HepG2 (cell line): ENCODE results near the gene HAND1. TPM values are rescaled to one million over a fixed set of nuclear protein-coding genes. Genes with fewer than 3 reads are reported as not detected.

Source experiments
- ATAC-seq: fragments of 200-7000 bp; cut with Tn5 transposase; 3 replicates; pipeline ENCODE4 v1.9.1; 2020; ENCODE audit warnings: mild to moderate bottlenecking, moderate library complexity
- BruUV-seq: library from RNA; stranded (reverse); fragments of 400-500 nt; replicated peaks from 2 replicates; lab custom pipeline; 2021; lab: Mats Ljungman, UMichigan
- CTCF ChIA-PET: fragments of 300-600 bp; formaldehyde crosslinking; extraction: SDS; loops from one replicate; lab custom pipeline; 2021; ENCODE audit warnings: low total read pairs, inconsistent platforms, low intra/inter-chr PET ratio; lab: Yijun Ruan, JAX
- POLR2A ChIA-PET: fragments of 350-600 bp; sonication (Branson Sonifier 250); formaldehyde crosslinking; loops from one replicate; lab custom pipeline; 2020; ENCODE audit warnings: antibody characterized with exemption, inconsistent platforms; lab: Yijun Ruan, JAX
- DNase-seq: peaks from one replicate; pipeline ENCODE4 v3.0.0-alpha.2; 2015; ENCODE audit warnings: low spot score
- FAIRE-seq: peaks from 3 replicates; lab custom pipeline; 2011; peaks lifted over from hg19 to GRCh38; lab: Jason Lieb, UNC
- H2AFZ ChIP-seq: one replicate; pipeline ENCODE4 v1.6.1; 2011; ENCODE audit warnings: low read length, inconsistent platforms
- H3K27ac ChIP-seq: fragments of 300-600 bp; 3 replicates; pipeline ENCODE4 v1.8.0; 2011; ENCODE audit warnings: mixed run types, mild to moderate bottlenecking, mixed read lengths, low read length, inconsistent platforms; ENCODE audit not compliant: insufficient read depth; ENCODE audit errors: extremely low read length
- H3K27me3 ChIP-seq, 2 experiments: fragments of 200-600 bp in 1 of 2; 2 replicates in 1 of 2; 3 replicates in 1 of 2; pipeline versions ENCODE4 v1.6.0 to v1.8.0; 2011; ENCODE audit warnings: low read length in 2 of 2, mild to moderate bottlenecking in 2 of 2, moderate library complexity in 2 of 2, inconsistent platforms in 1 of 2; ENCODE audit not compliant: insufficient read depth in 2 of 2, control insufficient read depth in 1 of 2
- H3K36me3 ChIP-seq, 2 experiments: fragments of 200-600 bp in 1 of 2; replicated peaks in 1 of 2; 2 replicates in 1 of 2; 3 replicates in 1 of 2; pipeline versions ENCODE4 v1.5.1 to v1.8.0; 2011; ENCODE audit warnings: low read length in 2 of 2, inconsistent platforms in 1 of 2; ENCODE audit not compliant: insufficient read depth in 2 of 2, control insufficient read depth in 1 of 2
- H3K4me1 ChIP-seq: 2 replicates; pipeline ENCODE4 v1.5.1; 2012; ENCODE audit warnings: low read length, inconsistent platforms; ENCODE audit not compliant: insufficient read depth
- H3K4me2 ChIP-seq: 2 replicates; pipeline ENCODE4 v1.6.0; 2011; ENCODE audit warnings: low read depth, low read length, inconsistent platforms
- H3K4me3 ChIP-seq, 3 experiments: fragments of 200-600 bp in 1 of 3; sonication (generic), shearing (Covaris generic) in 1 of 3; replicated peaks in 1 of 3; 2 replicates each; pipeline ENCODE4 v1.5.1; 2011 to 2016; ENCODE audit warnings: low read length in 3 of 3, inconsistent platforms in 2 of 3, low read depth in 2 of 3, mild to moderate bottlenecking in 2 of 3, control low read depth in 1 of 3, mixed read lengths in 1 of 3; ENCODE audit not compliant: insufficient read depth in 1 of 3
- H3K79me2 ChIP-seq: one replicate; pipeline ENCODE4 v1.6.1; 2011; ENCODE audit warnings: low read length, inconsistent platforms; ENCODE audit not compliant: insufficient read depth
- H3K9ac ChIP-seq: 2 replicates; pipeline ENCODE4 v1.6.0; 2011; ENCODE audit warnings: mild to moderate bottlenecking, low read depth, low read length, inconsistent platforms; ENCODE audit not compliant: insufficient read depth
- H3K9me3 ChIP-seq: 2 replicates; pipeline ENCODE4 v1.5.1; 2012; ENCODE audit warnings: mild to moderate bottlenecking, low read length
- H4K20me1 ChIP-seq: 2 replicates; pipeline ENCODE4 v1.6.0; 2011; ENCODE audit warnings: inconsistent platforms, mild to moderate bottlenecking, low read length, moderate library complexity; ENCODE audit not compliant: insufficient read depth
- HMGA1 ChIP-seq: sonication (generic); formaldehyde crosslinking; conservative IDR thresholded peaks from 2 replicates; pipeline ENCODE4 v1.4.0; 2020; ENCODE audit warnings: missing genetic modification reagents
- KLF13 ChIP-seq: sonication (generic); formaldehyde crosslinking; IDR thresholded peaks from 2 replicates; pipeline ENCODE4 v1.4.0; 2020; ENCODE audit warnings: mild to moderate bottlenecking, missing genetic modification reagents
- MTERF4 ChIP-seq: sonication (generic); formaldehyde crosslinking; IDR thresholded peaks from 2 replicates; pipeline ENCODE4 v1.8.0; 2023; ENCODE audit warnings: mild to moderate bottlenecking, missing genetic modification reagents
- PBX3 ChIP-seq: sonication (generic); formaldehyde crosslinking; IDR thresholded peaks from 2 replicates; pipeline ENCODE4 v1.8.1; 2023; ENCODE audit warnings: missing genetic modification reagents, inconsistent platforms, borderline replicate concordance
- SMYD3 ChIP-seq: sonication (generic); formaldehyde crosslinking; IDR thresholded peaks from 2 replicates; pipeline ENCODE4 v1.8.1; 2023; ENCODE audit warnings: mild to moderate bottlenecking, missing genetic modification reagents
- SRSF9 ChIP-seq: fragments of 200-400 bp; formaldehyde crosslinking; IDR thresholded peaks from 2 replicates; pipeline ENCODE4 v1.6.1; 2018; ENCODE audit warnings: borderline replicate concordance, mild to moderate bottlenecking, low read depth, low read length; ENCODE audit not compliant: insufficient read depth, poor library complexity, severe bottlenecking
- ZBTB21 ChIP-seq: sonication (generic); formaldehyde crosslinking; IDR thresholded peaks from 2 replicates; pipeline ENCODE4 v1.4.0; 2020; ENCODE audit warnings: missing genetic modification reagents
- ZNF235 ChIP-seq: sonication (generic); formaldehyde crosslinking; IDR thresholded peaks from 2 replicates; pipeline ENCODE4 v1.8.1; 2023; ENCODE audit warnings: mild to moderate bottlenecking, missing genetic modification reagents, borderline replicate concordance
- ZNF280D ChIP-seq: sonication (generic); formaldehyde crosslinking; IDR thresholded peaks from 2 replicates; pipeline ENCODE4 v1.5.1; 2020; ENCODE audit warnings: mild to moderate bottlenecking, missing genetic modification reagents
- ZNF331 ChIP-seq: sonication (generic); formaldehyde crosslinking; IDR thresholded peaks from 2 replicates; pipeline ENCODE4 v1.4.0; 2020; ENCODE audit warnings: missing genetic modification reagents
- ZNF770 ChIP-seq: sonication (generic); formaldehyde crosslinking; IDR thresholded peaks from 2 replicates; pipeline ENCODE4 v1.5.0; 2020; ENCODE audit warnings: mild to moderate bottlenecking, missing genetic modification reagents
- WGBS: methylation state at CpG from one replicate; pipeline ENCODE4 v1.1.6; 2017; ENCODE audit warnings: low lambda C conversion rate; 5-methylcytosine and 5-hydroxymethylcytosine counted together
- in situ Hi-C: cut with HindIII; loops from 2 replicates; pipeline ENCODE4 v1.10.0; 2017; ENCODE audit warnings: low pct_unique_long_range_greater_than_20kb; ENCODE audit not compliant: extremely low pct_ligation_motif_present
- intact Hi-C: fragments of 100-400 bp; cut with micrococcal nuclease; formaldehyde crosslinking; loops from one replicate; pipeline ENCODE4 v1.10.0; 2022; ENCODE audit not compliant: unreplicated experiment
- polyA plus RNA-seq, 8 experiments: library from polyadenylated mRNA; depleted of rRNA in 3 of 8; stranded (reverse) in 7 of 8; unstranded in 1 of 8; fragments of >200 nt; fragmentation: Illumina TruSeq in 4 of 8; extraction: Trizol in 4 of 8; gene quantifications; 2 replicates each; pipeline versions ENCODE4 v1.2.1 to v1.2.3, GENCODE V29; 2011 to 2016; ENCODE audit warnings: low read depth in 4 of 8, missing spikeins in 1 of 8, mixed read lengths in 1 of 8; ENCODE audit not compliant: insufficient read depth in 1 of 8
- total RNA-seq, 5 experiments: library from RNA; depleted of rRNA; stranded (reverse); fragments of >200 nt; fragmentation: Illumina TruSeq; extraction: Trizol; gene quantifications; 2 replicates each; pipeline ENCODE4 v1.2.3, GENCODE V29; 2016; ENCODE audit warnings: low read depth in 1 of 5

The HAND1 gene
- total and polyA plus RNA-seq, 2 of the 13 experiments (the other 11 are each of a cell fraction or from before 2014, with no cell fraction given) = not detected

- Histone ChIP-seq H2AFZ (no peak overlapping the region), H3K9ac (no peak overlapping the region), H3K79me2 (no peaks in the 10 kb centered on the region), H3K27me3 (peaks cover 0 to 10% of the 10 kb centered on the region in 2 experiments; a peak in 1 of 5 replicates), H3K4me3 (no peak overlapping the region), H4K20me1 (no peaks in the 10 kb centered on the region), H3K4me2 (no peak overlapping the region), H3K27ac (no peak overlapping the region), H3K4me1 (no peaks in the 10 kb centered on the region), H3K9me3 (no peaks in the 10 kb centered on the region), H3K36me3 (no peaks in the 10 kb centered on the region)
- FAIRE-seq = no peak
- POLR2A ChIA-PET = no interaction called here
- ATAC-seq = no peak
- WGBS = 15% methylated on average over 3 of the region's 7 CpGs
- CTCF ChIA-PET = no interaction called here
- intact Hi-C loops = no loop called here
- BruUV-seq = no TSS peak
- in situ Hi-C loops = no loop called here
- no peak for TF ChIP-seq ZNF280D
- no peak for DNase-seq
Observed at GRCh38 chr5:154517181-154517580, 39.2 kb upstream of the HAND1 start.

GRCh38 chr5:154516475-154516874 lies 38.4 kb upstream of the HAND1 start:
- Histone ChIP-seq H4K20me1 (no peaks in the 10 kb centered on the region), H3K79me2 (no peaks in the 10 kb centered on the region), H3K36me3 (no peaks in the 10 kb centered on the region), H3K9me3 (no peaks in the 10 kb centered on the region), H3K27ac (no peak overlapping the region), H3K9ac (no peak overlapping the region), H2AFZ (no peak overlapping the region), H3K4me3 (no peak overlapping the region), H3K4me1 (no peaks in the 10 kb centered on the region), H3K27me3 (peaks cover 0 to 10% of the 10 kb centered on the region in 2 experiments; a peak in 1 of 5 replicates), H3K4me2 (no peak overlapping the region)
- ATAC-seq (no peak; the same call in 1 of the 3 replicates), DNase-seq (no peak), FAIRE-seq (no peak)
- CTCF ChIA-PET = no interaction called here
- WGBS = 68% methylated on average over 4 of the region's 5 CpGs
- POLR2A ChIA-PET = no interaction called here
- in situ Hi-C loops (no loop called here), intact Hi-C loops (no loop called here)
- no TSS peak for BruUV-seq
- TF ChIP-seq MTERF4 (no peak), KLF13 (CRISPR knock-in tag) (no peak), ZBTB21 (CRISPR knock-in tag) (no peak), HMGA1 (no peak), SMYD3 (CRISPR knock-in tag) (no peak), SRSF9 (no peak), ZNF331 (CRISPR knock-in tag) (no peak), ZNF770 (no peak), ZNF235 (CRISPR knock-in tag) (no peak), PBX3 (CRISPR knock-in tag) (no peak)
